T-helper 2 cell (primary cell): ENCODE measurements around the gene XKRX.

Source experiments
- DNase-seq, 5 experiments: peaks; one replicate each; pipeline versions ENCODE4 v3.0.0 to v3.0.0-alpha.2; 2012 to 2022

The XKRX gene

DNA sequence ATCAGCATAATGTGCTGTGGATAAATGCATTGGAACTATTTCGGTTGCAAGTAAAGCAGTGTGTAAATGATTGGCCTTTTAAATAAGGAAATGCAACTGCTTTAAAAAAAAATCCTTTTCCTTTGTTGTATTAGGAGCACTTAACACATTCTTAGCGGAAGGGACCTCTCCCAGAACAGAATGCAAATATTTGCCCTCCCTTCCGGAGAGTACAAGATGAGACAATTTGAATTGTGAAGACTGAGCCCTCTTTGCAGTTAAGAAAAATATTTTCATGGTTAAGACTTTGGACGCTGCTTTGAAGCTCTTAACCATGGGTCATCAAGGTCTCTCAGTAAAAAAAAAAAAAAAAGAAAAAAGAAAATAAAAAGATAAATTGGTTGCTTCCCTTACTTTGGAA is 45.1 kb downstream of the XKRX start:
- no peak for DNase-seq

DNA sequence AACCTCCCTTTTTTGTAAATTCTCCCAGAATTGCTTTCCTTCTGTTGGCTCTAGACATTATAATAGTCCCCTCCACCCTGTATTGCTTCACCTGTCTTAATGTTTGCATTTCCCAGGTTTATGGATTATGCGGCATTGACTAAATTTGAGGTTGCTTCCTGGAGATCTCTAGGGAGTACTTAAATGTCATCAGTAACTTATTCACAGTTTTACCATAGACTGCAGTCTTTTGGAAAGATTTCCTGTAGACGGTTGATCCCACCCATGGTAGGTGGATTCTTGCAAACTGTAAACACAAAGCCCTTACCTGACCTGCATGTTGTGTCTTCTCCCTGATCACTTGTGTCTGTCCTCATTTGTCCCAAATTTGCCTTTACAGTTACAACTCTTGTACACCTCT is 48.3 kb downstream of the XKRX start:
- no peak for DNase-seq

DNA sequence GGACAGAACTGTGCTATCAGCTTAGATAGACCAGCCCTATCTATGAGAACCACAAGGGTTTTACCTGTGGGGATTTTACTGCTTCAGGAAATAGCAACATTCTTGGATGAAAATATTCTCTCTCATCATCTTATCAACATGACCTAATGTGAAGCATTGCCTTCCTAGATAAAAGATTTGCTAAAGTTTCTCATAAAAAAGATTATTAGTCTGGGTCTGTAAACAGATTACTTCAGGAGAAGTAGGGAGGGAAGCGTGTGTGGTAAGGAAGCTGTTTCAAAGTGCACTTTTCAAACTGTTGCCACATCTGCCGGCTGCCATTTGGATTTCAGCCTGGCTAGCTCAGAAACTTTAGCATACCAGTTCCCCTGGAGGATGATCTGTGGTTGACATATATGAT is 54.4 kb downstream of the XKRX start, which contains the start of gene NOX1:
Gene NOX1 (minus strand): TSS at position 35 of the 400 bp plus-strand sequence. CDS start 220 bp downstream, outside the sequence.
- DNase-seq = no peak

DNA sequence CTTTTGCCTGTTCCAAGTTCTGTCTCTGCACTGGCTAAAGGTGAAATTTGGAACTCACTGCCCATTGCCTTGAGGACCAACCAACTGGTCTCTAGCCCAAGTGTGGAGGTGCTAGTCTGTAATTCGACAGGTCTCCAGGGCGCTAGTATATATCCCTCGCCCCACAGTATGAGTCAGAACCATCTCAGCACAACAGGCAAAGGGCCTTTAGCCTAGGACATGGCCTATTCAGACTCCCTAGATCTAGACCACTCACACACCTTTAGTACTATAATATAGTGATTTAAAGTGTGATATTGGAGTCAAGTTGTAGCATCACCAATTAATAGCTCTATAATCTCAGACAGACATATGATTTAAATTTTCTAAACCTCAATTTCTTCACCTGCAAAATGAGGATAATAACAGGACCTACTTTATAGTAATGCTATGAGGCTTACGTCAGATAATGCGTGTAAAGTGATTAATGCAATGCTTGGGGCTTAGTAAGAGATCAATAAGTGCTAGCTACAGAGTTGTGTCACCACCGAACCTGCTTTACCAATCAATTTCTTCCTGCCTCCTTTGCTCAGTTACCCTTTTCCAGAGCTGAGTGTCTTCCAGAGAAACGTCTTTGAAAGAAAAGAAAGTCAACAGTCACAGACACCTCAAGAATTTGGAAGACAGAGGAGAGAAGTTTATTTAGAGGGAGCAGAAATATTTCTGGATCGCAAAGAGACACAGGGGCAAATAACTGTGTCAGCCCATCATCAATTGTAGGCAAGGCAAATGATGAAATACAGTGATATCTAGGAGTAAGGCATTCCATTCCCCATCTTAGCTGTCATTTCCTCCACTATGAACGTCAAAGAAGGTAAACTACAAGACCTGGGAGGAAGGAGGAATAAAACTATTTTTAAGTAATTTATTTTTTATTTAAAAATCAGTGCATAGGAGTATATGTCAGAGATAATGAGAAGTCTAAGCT is 56.8 kb downstream of the XKRX start:
- DNase-seq = no peak

DNA sequence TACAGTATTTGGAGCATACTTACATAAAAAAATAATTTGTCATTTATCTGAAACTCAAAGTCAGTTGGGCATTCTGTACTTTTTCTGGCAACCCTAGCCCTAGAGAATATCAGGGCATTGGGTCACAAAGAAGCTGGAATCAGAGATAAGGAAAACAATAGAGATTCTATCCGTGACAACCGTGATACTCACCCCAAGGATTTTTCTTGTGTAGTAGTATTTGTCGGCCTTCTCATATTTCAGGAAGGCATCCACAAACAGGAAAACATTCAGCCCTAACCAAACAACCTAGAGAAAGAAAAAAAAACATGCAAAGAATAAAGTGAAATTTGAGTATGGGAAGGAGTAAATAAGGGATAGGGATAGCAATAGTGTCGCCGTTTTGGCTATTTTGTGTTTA is 58.2 kb downstream of the XKRX start:
- DNase-seq = no peak

DNA sequence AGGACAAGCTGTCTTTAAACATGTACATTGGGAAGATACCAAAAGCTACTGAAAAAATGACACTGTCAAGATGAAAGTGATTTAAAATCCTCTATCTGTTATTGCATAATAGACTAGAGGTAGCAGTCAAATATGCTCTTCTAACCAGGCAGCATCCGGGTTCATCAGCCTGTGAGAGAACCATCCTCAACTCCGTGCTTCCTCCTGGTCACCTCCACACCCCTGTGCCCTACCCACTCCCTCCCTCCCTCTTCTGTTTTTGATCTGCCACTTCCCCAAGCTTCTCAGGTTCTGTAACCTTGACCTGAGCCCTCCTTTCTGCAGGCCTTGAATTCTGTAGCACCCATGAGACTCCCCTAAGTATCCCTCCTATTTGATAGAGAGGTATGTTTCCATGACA is 60.4 kb downstream of the XKRX start:
- no peak for DNase-seq

- DNase-seq = no peak
Measured at GRCh38 chrX:100864657-100865391, 63.9 kb downstream of the XKRX start.
